GM18873 (cell line): Measurements from ENCODE around the gene CLCNKA.
"Not testable (repeated sequence)": the region's sequence is repeated elsewhere in the genome, so short reads cannot be mapped to it uniquely, and the experiment has no call there.

ENCODE experiments used
- ATAC-seq: cut with Tn5 transposase; IDR thresholded peaks from one replicate; pipeline ENCODE4 v1.9.1; 2021; ENCODE audit warnings: mild to moderate bottlenecking, moderate library complexity, moderate number of reproducible peaks; ENCODE audit not compliant: unreplicated experiment, low FRiP score

CLCNKA gene

DNA sequence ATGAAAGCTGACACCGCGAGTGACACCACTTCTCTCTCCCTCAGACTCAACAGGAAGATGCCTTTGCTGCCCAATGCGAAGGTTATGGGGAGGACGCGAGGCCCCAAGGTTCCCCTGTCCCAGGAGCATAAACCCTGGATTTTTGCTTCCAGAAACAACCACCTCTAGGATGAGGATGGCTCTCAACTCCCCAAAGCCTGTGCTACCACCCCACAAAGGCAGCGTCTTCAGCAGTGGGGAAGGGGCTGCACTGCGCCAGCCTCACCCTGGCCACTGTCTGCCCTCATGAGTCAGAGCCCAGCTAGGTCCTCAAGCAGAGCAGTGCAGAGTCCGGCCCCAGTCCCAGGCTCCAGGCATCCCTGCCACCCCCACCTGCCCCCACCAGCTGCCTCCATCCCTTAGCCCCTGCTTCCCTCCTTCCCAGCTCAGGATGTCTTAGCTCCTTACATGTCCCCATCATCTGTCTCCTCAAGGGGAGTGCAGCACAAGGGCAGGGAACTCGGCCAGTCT is 24.7 kb upstream of the CLCNKA start:
- ATAC-seq, result no peak

DNA sequence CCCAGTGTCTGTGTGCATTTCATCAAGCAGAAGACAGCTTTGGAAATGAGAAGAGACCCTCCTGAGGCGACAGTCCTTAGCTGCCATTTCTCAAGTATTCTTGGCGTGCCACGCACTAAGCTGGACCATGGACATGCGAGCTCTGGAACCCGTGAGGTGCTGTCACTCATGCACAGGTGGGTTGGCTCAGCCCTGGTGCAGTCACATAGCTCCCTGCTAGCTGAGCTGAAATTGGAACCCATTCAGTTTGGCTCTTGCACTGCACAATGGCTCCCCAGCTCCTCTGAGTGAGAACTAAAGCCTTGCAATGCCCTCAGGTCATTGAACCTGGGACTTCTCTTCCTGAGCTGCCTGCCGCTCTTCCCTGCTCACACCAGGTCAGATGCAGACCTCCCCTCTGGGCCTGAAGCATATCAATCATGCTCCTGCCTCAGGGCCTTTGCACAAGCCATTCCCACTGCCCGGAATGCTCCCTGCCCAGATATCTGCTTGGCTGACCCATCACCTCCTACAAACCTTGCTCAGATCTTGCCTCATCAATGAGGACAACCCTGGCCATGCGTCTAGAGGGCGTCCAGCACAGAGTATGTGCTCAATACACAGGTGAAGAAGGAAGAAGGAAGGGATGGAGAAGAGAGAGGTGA is 24.1 kb upstream of the CLCNKA start:
- no peak for ATAC-seq

DNA sequence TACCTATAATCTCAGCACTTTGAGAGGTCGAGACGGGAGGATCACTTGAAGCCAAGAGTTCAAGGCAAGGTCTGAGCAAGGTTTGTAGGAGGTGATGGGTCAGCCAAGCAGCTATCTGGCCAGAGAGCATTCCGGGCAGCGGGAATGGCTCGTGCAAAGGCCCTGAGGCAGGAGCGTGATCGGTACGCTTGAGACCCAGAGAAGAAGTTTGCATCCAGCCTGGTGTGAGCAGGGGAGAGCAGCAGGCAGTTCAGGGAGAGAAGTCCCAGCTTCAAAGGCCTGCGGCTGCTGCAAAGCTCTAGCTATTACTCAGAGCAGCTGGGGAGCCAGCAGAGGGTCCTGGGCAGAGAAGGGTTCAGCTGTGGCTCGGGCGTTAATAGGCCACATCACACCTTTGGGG is 22.9 kb upstream of the CLCNKA start:
- ATAC-seq, result no peak

DNA sequence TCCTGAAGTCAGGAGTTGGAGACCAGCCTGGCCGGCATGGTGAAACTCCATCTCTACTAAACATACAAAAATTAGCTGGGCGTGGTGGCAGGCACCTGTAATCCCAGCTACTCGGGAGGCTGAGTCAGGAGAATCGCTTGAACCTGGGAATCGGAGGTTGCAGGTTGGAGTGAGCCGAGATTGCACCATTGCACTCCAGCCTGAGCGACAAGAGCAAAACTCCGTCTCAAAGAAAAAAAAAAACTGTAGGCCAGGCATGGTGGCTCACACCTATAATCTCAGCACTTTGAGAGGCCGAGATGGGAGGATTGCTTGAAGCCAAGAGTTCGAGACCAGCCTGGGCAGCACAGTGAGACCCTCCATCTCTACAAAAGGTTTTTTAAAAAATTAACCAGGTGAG is 20.6 kb upstream of the CLCNKA start:
- ATAC-seq, result not testable (repeated sequence)

DNA sequence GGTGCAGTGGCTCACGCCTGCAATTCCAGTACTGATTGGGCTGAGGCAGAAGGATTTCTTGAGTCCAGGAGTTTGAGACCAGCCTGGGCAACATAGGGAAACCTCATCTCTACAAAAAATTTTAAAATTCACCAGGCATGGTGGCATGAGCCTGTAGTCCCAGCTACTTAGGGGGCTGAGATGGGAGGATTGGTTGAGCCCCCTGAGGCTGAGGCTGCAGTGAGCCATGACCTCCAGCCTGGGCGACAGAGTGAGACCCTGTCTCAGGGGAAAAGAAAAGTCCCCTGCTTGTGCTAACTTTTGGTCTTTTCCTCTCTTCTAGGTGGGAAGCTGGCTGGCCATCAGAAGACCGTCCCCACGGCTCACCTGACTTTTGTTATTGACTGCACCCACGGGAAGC is 16.2 kb upstream of the CLCNKA start:
- no peak for ATAC-seq

DNA sequence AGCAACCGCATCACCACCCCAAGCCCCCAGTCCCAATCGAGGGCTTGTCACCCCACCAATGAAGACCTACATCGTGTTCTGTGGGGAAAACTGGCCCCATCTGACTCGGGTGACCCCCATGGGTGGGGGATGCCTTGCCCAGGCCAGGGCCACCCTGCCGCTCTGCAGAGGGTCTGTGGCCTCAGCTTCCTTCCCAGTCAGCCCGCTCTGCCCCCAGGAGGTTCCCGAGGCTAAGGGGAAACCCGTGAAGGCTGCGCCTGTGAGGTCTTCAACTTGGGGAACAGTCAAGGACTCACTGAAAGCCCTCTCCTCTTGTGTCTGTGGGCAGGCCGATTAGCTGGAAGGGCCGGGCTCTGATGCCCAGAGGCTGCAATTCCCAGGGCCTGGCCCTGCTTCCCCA is 15.8 kb upstream of the CLCNKA start:
- no peak for ATAC-seq

DNA sequence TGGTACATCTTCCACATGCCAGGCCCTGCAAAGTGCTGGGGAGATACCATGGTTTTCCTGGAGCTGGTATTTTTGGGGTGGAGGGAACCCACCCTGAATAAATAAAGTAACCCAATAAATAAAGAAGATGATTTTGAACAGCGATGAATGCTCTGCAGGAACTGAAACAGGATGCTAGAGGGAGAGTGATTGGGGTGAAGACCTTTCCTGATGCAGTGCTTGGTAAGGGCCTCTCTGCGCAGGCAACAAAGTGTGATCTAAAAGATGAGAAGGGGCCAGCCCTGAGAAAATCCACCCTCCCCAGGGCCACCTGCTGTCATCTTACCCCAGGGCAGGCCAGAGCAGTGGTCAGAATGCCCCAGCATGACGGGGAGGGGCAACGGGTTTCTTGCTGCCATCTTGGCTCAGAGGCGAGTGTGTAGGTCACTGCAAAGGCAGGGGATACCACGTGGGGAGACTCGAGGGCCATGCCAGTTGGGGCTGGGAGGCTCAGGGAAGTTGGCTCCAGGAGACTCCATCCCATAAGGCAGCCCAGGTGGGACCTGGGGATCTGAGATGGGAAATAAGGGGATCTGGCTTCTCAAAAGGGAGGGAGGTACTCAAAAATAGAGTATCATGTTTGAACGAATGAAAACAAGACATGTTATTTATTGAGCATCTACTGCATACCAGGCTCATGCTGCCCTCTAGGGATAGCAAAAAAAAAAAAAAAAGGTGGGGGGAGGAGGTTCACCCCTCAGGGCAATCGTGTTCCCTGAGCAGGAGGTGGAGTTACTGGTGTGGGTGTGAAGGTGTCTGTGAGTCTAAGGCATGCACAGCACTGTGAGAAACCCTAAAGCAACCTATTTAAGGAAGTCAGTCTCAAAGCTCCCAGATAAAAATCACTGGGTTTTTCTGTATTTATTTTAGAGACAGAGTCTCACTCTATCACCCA is 15.0 kb upstream of the CLCNKA start:
- no peak for ATAC-seq

DNA sequence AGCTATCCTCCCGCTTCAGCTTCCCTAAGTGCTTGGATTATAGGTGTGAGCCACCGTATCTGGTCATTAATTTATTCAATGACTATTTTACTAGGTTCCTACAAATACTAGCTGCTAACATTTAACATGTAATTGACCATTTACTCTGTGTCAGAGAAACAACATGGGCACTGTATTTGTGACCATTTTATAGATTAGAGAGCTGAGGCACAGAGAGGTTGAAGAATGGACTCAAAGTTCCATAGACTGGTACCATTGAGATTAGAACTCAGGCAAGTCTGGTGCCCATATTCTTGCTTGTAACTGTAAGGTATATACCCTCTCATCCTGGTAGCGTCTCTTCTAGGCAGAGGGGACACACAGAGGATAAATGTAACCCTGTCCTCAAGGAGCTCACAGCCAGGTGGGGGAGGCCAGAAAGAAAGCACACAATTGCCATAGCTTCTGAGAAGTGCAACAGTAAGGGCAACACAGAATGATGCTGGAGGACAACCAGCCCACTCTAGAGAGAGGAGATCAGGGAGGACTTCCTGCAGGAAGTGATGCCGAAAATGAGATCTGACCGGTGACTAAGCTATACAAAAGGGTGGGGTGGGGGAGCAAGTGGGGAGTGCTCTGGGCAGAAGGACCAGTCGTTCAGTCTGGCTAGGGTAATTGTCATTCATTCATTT is 14.0 kb upstream of the CLCNKA start:
- ATAC-seq, result no peak

DNA sequence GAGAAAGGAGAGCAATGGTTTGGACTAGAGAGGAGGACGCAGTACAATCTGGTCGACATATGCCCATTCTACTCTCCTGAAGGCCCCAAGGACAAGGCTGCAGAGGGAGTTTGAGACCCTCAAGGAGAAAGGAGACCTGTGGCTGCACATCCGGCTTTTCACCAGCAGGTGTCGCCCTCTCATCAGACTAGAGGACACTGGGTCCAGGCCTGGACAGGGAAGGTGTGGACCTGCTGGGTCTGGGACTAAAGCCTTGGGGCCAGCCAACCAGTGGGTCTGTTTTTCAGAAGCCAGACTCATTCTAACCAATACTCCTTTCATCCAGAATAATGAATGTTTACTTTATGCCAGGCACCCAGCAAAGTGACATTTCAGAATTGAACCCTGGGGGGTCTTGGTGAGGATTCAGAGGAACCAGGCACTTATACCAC is 12.8 kb upstream of the CLCNKA start:
- ATAC-seq, result no peak

DNA sequence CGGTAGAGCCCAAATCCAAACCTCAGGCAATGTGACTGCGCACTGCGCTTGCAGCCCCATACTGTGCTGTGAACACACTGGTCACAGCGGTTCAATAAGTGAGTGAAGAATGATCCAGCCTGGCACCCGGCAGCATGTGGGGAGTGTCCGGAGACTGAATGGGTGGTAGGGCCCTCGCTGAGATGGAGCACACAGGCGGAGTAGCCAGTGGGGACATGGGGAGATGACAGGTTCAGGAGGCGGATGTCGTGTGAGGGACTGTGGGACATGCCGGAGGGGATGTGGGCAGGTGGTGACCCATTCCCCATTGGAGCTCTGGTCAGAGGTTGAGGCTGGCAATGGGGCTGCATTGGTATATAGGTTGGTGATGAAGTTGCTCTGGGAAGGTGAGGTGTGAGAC is 12.2 kb upstream of the CLCNKA start:
- ATAC-seq, result no peak

DNA sequence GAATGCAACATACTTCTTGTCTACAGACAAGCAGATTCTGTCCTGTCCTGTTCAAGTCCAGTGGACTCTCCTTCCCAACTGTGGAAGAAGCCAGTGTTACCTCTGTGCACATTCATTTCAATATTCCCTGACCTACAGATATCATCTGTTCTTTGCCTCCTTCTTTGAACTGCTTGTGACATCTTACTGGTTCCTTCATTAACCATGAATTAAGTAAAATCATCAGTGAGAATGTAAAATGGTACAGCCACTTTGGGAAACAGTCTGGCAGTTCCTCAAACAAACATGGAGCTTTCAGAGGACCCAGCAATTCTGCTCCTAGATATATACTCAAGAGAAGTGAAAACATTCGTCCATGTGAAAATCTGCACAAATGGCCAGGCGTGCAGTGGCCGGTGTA is 11.0 kb upstream of the CLCNKA start:
- no peak for ATAC-seq

DNA sequence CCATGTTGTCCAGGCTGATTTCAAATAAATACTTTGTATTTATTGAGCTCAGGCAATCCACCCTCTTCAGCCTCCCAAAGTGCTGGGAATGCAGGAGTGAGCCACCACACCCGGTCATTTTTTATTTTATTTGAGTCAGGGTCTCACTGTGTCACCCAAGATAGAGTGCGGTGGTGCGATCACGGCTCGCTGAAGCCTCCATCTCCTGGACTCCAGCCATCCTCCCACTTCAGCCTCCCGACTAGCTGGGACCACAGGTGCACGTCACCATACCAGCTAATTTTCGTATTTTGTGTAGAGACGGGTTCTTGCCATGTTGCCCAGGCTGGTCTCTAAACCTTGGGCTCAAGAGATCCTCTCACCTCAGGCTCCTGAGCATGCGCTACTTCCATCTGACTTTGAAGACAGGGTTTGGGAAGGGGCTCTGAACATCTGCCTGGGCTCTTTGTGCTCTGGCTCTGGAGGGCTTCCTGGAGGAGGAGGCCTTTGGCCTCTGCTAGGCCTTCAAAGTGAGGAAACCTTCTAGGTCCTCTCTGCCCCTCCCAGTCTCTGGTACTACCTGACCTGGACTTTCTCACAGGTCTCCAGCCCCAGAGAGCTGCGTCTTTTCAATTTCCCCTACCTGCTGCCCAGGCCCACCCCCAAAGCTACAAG is 9.8 kb upstream of the CLCNKA start:
- ATAC-seq, result no peak

DNA sequence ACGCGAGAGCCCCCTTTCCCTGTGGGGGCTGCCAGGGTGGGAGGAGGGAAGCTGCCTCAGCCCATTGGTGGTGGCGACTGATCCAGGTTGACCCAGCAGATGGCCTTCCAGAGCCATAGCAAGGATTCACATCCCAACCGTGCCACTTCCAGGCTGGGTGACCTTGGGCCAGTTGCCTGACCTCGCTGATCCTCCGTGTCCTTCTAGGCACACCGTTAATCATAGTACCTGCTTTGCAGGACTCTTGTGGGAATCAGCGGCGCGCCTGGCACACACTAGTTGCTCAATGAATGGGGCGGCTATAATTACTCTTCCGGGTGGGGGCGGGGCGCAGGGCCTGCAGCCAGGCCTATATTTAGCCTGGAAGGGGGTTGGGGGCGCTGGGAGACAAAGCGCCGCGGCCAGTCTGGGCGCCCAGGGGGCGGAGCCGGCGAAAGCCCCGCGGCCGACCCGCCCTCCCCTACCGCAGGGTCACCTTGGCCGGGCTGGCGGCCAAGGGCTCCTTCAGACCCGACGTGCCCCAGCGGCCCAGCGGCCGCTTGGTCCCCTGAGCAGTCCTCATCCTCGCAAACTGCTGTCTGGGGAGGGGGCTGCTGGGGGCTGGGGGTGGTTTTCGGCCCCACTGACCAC is 9.1 kb upstream of the CLCNKA start:
- no peak for ATAC-seq

DNA sequence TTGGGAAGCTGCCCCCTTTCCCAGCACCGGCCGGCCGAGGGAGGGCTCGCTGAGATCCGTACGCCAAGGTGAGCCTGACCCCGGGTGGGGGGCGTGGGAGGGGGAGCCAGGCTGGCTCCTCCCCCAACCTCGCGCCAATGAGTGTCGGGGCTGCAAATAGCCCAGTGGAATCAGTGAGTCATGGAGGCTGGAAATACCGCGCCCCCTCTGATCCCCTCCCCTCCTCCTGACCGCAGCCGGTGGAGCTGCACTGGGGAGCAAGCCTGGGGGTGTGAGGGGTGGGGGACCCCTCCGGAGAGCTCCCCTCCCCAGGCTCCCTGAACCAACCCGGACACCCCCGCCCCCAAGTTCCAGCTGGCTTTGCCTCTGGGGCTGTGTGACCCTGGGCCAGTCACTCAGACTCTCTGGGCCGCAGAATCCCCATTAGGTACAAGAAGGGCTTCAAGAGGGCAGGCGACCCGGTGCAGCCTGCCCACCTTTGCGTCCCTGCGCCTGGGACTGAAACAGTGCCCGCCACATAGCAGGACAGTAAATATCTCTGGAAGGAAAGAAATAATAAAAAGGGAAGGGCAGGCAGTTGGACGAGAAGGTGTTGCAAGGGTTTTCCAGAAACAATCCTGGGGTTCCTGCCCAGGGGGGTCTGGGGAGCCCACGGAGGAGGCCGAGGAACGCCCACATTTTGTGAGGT is 8.5 kb upstream of the CLCNKA start:
- ATAC-seq, result no peak

DNA sequence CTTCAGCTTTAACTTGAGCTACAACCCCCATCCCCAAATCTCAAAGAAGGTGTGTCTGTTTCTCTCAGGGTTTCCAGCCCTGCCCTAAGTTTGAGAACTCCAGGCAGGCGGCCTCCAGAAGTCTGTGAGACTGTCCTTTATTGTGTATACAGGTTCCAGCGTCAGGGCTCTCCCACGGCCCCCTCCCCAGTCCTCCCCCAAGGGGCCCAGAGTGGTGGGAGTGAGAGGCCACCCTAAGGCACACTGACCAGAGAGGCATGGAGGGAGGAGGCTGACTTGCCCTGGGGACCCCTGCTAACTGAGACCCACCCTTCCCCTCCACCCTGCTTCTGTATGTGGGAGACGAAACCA is 8.0 kb upstream of the CLCNKA start:
- no peak for ATAC-seq

DNA sequence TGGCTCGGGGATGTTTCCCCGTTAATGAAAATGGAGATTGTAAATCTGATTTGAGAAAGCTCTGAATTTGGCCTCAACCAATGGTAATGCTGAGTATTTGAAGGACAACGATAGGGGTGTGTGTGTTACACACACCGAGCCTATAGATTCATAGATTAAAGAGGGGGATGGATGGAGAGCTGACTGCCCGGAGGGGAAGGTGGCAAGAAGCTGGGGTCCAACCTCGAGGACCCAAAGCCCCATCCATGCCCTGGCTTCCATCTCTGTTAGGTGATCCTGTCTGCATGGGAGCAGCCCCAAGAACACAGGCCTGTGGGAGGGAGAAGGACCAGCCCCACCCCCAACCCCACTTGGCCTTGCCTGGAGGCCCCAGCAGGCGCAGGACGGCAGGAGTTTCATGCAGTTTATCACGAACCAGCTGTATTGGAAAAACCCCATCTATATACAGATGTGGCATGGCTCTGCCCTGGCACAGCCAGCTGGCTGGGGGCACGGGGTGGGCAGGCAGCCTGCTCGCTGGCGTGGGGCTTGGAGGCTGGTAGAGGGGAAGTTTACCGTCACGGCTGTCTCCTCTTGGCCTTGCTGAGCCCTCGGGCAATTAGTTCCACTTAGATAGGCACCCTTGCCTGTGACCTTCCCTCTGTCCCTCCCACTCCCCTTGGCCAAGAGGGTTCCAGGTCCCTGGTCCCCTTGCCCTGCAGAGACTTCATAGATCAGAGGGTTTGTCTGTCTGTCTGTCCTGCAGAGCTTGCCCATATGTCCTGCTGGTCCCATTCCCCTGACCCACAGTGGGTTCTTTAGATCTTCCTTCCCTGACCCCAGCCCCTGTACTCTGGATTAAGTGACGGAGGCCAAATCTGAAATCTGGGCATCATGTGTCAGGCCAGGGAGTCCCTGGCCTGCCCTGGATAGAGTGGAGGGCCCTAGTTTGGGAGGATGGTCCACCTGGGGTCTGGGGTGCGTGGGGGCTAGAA is 7.0 kb upstream of the CLCNKA start:
- ATAC-seq, result no peak

DNA sequence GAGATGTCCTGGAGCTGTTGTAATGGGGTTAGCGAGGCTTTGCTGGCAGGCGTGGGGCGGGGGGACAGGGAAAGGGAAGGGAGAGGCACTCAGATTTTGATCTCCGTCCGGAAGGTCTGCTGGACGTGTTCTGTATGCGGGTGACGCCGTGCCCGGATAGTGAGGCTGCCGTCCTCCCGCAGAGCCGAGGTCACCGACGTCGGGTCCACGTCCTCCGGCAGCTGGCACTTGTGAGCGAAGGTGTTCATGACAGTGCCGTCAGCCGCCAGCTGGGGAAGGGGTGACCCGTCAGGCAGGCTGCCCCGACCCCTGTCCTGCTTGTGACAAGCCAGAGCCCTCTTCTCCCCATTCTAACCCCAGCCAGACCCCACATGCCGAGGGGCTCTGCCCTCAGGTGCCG is 6.3 kb upstream of the CLCNKA start:
- ATAC-seq, result no peak
